OCI-LY7 (cell line): ENCODE results near the gene TULP4.

Experiments
- CTCF ChIP-seq: fragments of 200-600 bp; sonication (generic); conservative IDR thresholded peaks from 2 replicates; pipeline ENCODE4 v1.5.1; 2014; ENCODE audit warnings: mild to moderate bottlenecking, antibody characterized with exemption, low read length, moderate library complexity, mixed read lengths
- EZH2phosphoT487 ChIP-seq: fragments of 200-600 bp; sonication (generic); IDR thresholded peaks from 2 replicates; pipeline ENCODE4 v1.6.1; 2018; ENCODE audit warnings: low read depth, borderline replicate concordance, mild to moderate bottlenecking, mixed run types, antibody characterized with exemption, low read length, moderate library complexity, mixed read lengths

- TF ChIP-seq CTCF = no peak
- TF ChIP-seq EZH2phosphoT487 = no peak
Measured at GRCh38 chr6:158374020-158374419, 61.8 kb downstream of the TULP4 start.
